ENCODE measurements around the gene MYL6B.

DNA sequence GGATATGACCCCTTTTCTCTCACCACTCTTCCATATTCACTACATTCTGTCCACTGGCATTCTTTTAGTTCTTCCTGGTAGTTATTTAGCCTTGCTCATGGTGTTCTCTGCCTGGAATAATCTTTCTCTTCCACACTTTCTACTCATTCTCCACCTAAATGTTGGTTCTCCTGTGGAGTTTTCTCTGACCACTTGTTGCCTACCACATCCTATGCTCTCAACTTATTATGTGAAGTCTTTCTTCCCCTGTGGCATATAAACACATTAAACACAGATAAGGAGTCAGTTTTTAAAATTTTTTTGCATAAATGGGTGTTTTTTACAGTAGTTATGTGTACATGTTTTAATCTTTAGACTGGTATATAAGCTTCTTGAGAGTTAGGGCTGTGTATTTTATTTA lies 40.2 kb downstream of the MYL6B start:
- TF ChIP-seq, protein P1, sequence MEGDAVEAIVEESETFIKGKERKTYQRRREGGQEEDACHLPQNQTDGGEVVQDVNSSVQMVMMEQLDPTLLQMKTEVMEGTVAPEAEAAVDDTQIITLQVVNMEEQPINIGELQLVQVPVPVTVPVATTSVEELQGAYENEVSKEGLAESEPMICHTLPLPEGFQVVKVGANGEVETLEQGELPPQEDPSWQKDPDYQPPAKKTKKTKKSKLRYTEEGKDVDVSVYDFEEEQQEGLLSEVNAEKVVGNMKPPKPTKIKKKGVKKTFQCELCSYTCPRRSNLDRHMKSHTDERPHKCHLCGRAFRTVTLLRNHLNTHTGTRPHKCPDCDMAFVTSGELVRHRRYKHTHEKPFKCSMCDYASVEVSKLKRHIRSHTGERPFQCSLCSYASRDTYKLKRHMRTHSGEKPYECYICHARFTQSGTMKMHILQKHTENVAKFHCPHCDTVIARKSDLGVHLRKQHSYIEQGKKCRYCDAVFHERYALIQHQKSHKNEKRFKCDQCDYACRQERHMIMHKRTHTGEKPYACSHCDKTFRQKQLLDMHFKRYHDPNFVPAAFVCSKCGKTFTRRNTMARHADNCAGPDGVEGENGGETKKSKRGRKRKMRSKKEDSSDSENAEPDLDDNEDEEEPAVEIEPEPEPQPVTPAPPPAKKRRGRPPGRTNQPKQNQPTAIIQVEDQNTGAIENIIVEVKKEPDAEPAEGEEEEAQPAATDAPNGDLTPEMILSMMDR (IDR thresholded peaks at IDR 0.05; ENCODE audit: low read depth, low read length, poor library complexity, severe bottlenecking) = no peak
- TF ChIP-seq EZH2phosphoT487 (IDR thresholded peaks at IDR 0.05; ENCODE audit: borderline replicate concordance, low read length) = no peak

Data from DOHH2 (cell line).